Karpas-422 (cell line): ENCODE data around the gene PER1. TPM values are rescaled to one million over a fixed set of nuclear protein-coding genes. Genes with fewer than 3 reads are reported as not detected.

Experiments used
- DNase-seq: peaks from one replicate; pipeline ENCODE4 v3.0.0-alpha.2; 2015
- H2AFZ ChIP-seq: fragments of 200-600 bp; sonication (generic); 2 replicates; pipeline ENCODE4 v1.6.1; 2014; ENCODE audit warnings: antibody characterized with exemption, low read length, mixed read lengths
- H3K27ac ChIP-seq: fragments of 200-600 bp; sonication (generic); 2 replicates; pipeline ENCODE4 v1.5.1; 2014; ENCODE audit warnings: mild to moderate bottlenecking, low read length, moderate library complexity
- H3K27me3 ChIP-seq: fragments of 200-600 bp; sonication (generic); 2 replicates; pipeline ENCODE4 v1.6.1; 2014; ENCODE audit warnings: low read length, mixed read lengths
- H3K36me3 ChIP-seq: fragments of 200-600 bp; sonication (generic); 2 replicates; pipeline ENCODE4 v1.6.1; 2014; ENCODE audit warnings: low read length, mixed read lengths; ENCODE audit not compliant: insufficient read depth
- H3K4me1 ChIP-seq: fragments of 200-600 bp; sonication (generic); 2 replicates; pipeline ENCODE4 v1.6.1; 2014; ENCODE audit warnings: mild to moderate bottlenecking, low read length, mixed read lengths
- H3K4me2 ChIP-seq: fragments of 200-600 bp; sonication (generic); 2 replicates; pipeline ENCODE4 v1.6.1; 2014; ENCODE audit warnings: low read length, low read depth, mild to moderate bottlenecking; ENCODE audit not compliant: poor library complexity, severe bottlenecking
- H3K4me3 ChIP-seq: fragments of 200-600 bp; sonication (generic); 2 replicates; pipeline ENCODE4 v1.5.1; 2014; ENCODE audit warnings: mild to moderate bottlenecking, antibody characterized with exemption, low read length, mixed read lengths
- H3K79me2 ChIP-seq: fragments of 200-600 bp; sonication (generic); 2 replicates; pipeline ENCODE4 v1.6.1; 2014; ENCODE audit warnings: mild to moderate bottlenecking, low read length, mixed read lengths
- H3K9ac ChIP-seq: fragments of 200-600 bp; sonication (generic); 2 replicates; pipeline ENCODE4 v1.6.0; 2014; ENCODE audit warnings: low read length
- H3K9me2 ChIP-seq: fragments of 200-600 bp; sonication (generic), shearing (Covaris generic); replicated peaks from 2 replicates; pipeline ENCODE4 v1.6.0; 2014; ENCODE audit warnings: mild to moderate bottlenecking, low read length, moderate library complexity; ENCODE audit not compliant: insufficient read depth
- H3K9me3 ChIP-seq: fragments of 300-700, 200-600 bp; sonication (generic); 2 replicates; pipeline ENCODE4 v1.6.1; 2014; ENCODE audit warnings: low read length, mixed read lengths
- H4K20me1 ChIP-seq: fragments of 200-600 bp; sonication (generic); 2 replicates; pipeline ENCODE4 v1.6.1; 2014; ENCODE audit warnings: mild to moderate bottlenecking, antibody characterized with exemption, low read length, low read depth; ENCODE audit not compliant: insufficient read depth
- total RNA-seq: library from RNA; depleted of rRNA; stranded (reverse); fragments of >200 nt; shearing (Covaris generic); gene quantifications from 2 replicates; pipeline ENCODE4 v1.2.3, GENCODE V29; 2014; ENCODE audit warnings: low replicate concordance

Gene PER1
- total RNA-seq, 1 experiment from 2014 or later = 24.0 TPM

- H2AFZ ChIP-seq = peak overlapping the region; percentile 94
Measured at GRCh38 chr17:8162997-8163977, 11.1 kb upstream of the PER1 start.

GRCh38 chr17:8162233-8162996 is 10.2 kb upstream of the PER1 start, which contains the start of gene VAMP2:
Gene VAMP2, minus strand, starts transcription at chr17:8162948. Its CDS starts 69 bp downstream, at chr17:8162879.
- peaks cover 27% of the 10 kb centered on the region for H3K79me2 ChIP-seq
- no peaks in the 10 kb centered on the region for H3K9me2 ChIP-seq
- peak within 1 kb of the TSS; percentile 96 for H3K4me2 ChIP-seq
- no peaks in the 10 kb centered on the region for H3K9me3 ChIP-seq
- peaks cover 53% of the 10 kb centered on the region for H3K4me1 ChIP-seq
- H3K36me3 ChIP-seq = peaks cover 11% of the 10 kb centered on the region; the same call in 1 of the 2 replicates
- peak within 1 kb of the TSS; percentile 81 for H3K27ac ChIP-seq
- H3K9ac ChIP-seq = peak within 1 kb of the TSS; percentile 96
- H3K27me3 ChIP-seq = no peaks in the 10 kb centered on the region
- DNase-seq = peak; percentile 90
- peaks cover 12% of the 10 kb centered on the region for H4K20me1 ChIP-seq
- H2AFZ ChIP-seq = peak within 1 kb of the TSS; percentile 94
- H3K4me3 ChIP-seq = peak within 1 kb of the TSS; percentile 86

More at GRCh38 chr17:8162997-8163977, 11.1 kb upstream of the PER1 start:
- peak overlapping the region; percentile 81 for H3K27ac ChIP-seq
- H4K20me1 ChIP-seq = peaks cover 12% of the 10 kb centered on the region
- H3K9me3 ChIP-seq = no peaks in the 10 kb centered on the region
- H3K4me3 ChIP-seq = peak overlapping the region; percentile 86
- no peaks in the 10 kb centered on the region for H3K27me3 ChIP-seq
- peak overlapping the region; percentile 88 for H3K4me2 ChIP-seq
- peak overlapping the region; percentile 96 for H3K9ac ChIP-seq
- no peaks in the 10 kb centered on the region for H3K9me2 ChIP-seq
- DNase-seq = peak; percentile 75
- H3K36me3 ChIP-seq = peaks cover 11% of the 10 kb centered on the region; the same call in 1 of the 2 replicates
- peaks cover 27% of the 10 kb centered on the region for H3K79me2 ChIP-seq
- H3K4me1 ChIP-seq = peaks cover 53% of the 10 kb centered on the region

GRCh38 chr17:8161289-8162232 is 9.4 kb upstream of the PER1 start:
- H3K9me2 ChIP-seq = no peaks in the 10 kb centered on the region
- H3K4me3 ChIP-seq = peak overlapping the region; percentile 86
- peaks cover 58% of the 10 kb centered on the region for H3K4me1 ChIP-seq

GRCh38 chr17:8160741-8161221 is 8.6 kb upstream of the PER1 start:
- peak overlapping the region; percentile 57 for H3K27ac ChIP-seq
- H3K27me3 ChIP-seq = no peaks in the 10 kb centered on the region
- H3K9me2 ChIP-seq = no peaks in the 10 kb centered on the region
- H3K79me2 ChIP-seq = peaks cover 29% of the 10 kb centered on the region
- H3K9me3 ChIP-seq = no peaks in the 10 kb centered on the region
- peak overlapping the region; percentile 96 for H3K9ac ChIP-seq
- H2AFZ ChIP-seq = no peak overlapping the region
- H3K4me1 ChIP-seq = peaks cover 60% of the 10 kb centered on the region
- peak overlapping the region; percentile 86; the same call in 1 of the 2 replicates for H3K4me3 ChIP-seq
- H4K20me1 ChIP-seq = peaks cover 12% of the 10 kb centered on the region
- no peak for DNase-seq
- H3K4me2 ChIP-seq = peak overlapping the region; percentile 96
- peaks cover 11% of the 10 kb centered on the region; the same call in 1 of the 2 replicates for H3K36me3 ChIP-seq

More at GRCh38 chr17:8161289-8162232, 9.4 kb upstream of the PER1 start:
- Histone ChIP-seq H3K9ac (peak overlapping the region; percentile 96), H3K27me3 (no peaks in the 10 kb centered on the region), H2AFZ (no peak overlapping the region), H3K36me3 (peaks cover 11% of the 10 kb centered on the region; the same call in 1 of the 2 replicates), H4K20me1 (peaks cover 12% of the 10 kb centered on the region), H3K4me2 (peak overlapping the region; percentile 96), H3K9me3 (no peaks in the 10 kb centered on the region), H3K27ac (peak overlapping the region; percentile 69), H3K79me2 (peaks cover 27% of the 10 kb centered on the region)
- DNase-seq = no peak

- H3K4me1 ChIP-seq = peaks cover 66% of the 10 kb centered on the region
- peaks cover 11% of the 10 kb centered on the region; the same call in 1 of the 2 replicates for H3K36me3 ChIP-seq
- H2AFZ ChIP-seq = no peak overlapping the region
- DNase-seq = no peak
- H3K27ac ChIP-seq = peak overlapping the region; percentile 57; the same call in 1 of the 2 replicates
- H4K20me1 ChIP-seq = peaks cover 12% of the 10 kb centered on the region
- no peak overlapping the region for H3K4me2 ChIP-seq
- H3K9me3 ChIP-seq = no peaks in the 10 kb centered on the region
- no peaks in the 10 kb centered on the region for H3K9me2 ChIP-seq
- H3K27me3 ChIP-seq = no peaks in the 10 kb centered on the region
- 0 out of 2 replicates have a peak overlapping the region, but pooled peaks have one; percentile 33 for H3K9ac ChIP-seq
- peaks cover 35% of the 10 kb centered on the region for H3K79me2 ChIP-seq
- H3K4me3 ChIP-seq = no peak overlapping the region
Measured at GRCh38 chr17:8160224-8160577, 8.0 kb upstream of the PER1 start.

- H3K9me2 ChIP-seq = no peaks in the 10 kb centered on the region
- H3K9me3 ChIP-seq = no peaks in the 10 kb centered on the region
- H4K20me1 ChIP-seq = peaks cover 12% of the 10 kb centered on the region
- no peaks in the 10 kb centered on the region for H3K27me3 ChIP-seq
- no peak overlapping the region for H3K4me3 ChIP-seq
- H3K4me1 ChIP-seq = peaks cover 66% of the 10 kb centered on the region
- DNase-seq = no peak
- peaks cover 40% of the 10 kb centered on the region for H3K79me2 ChIP-seq
- peak overlapping the region; percentile 4 for H3K4me2 ChIP-seq
- H3K9ac ChIP-seq = peak overlapping the region; percentile 33; the same call in 1 of the 2 replicates
- H3K27ac ChIP-seq = no peak overlapping the region
- peaks cover 11% of the 10 kb centered on the region; the same call in 1 of the 2 replicates for H3K36me3 ChIP-seq
- no peak overlapping the region for H2AFZ ChIP-seq
Measured at GRCh38 chr17:8159459-8160223, 7.4 kb upstream of the PER1 start.

- Histone ChIP-seq H3K4me3 (no peak overlapping the region), H2AFZ (no peak overlapping the region), H3K36me3 (peaks cover 11% of the 10 kb centered on the region; the same call in 1 of the 2 replicates), H3K9ac (no peak overlapping the region), H3K4me1 (peaks cover 66% of the 10 kb centered on the region), H4K20me1 (peaks cover 12% of the 10 kb centered on the region), H3K79me2 (peaks cover 45% of the 10 kb centered on the region), H3K27me3 (no peaks in the 10 kb centered on the region), H3K4me2 (no peak overlapping the region), H3K9me2 (no peaks in the 10 kb centered on the region), H3K27ac (no peak overlapping the region), H3K9me3 (no peaks in the 10 kb centered on the region)
- DNase-seq = no peak
Measured at GRCh38 chr17:8159032-8159400, 6.8 kb upstream of the PER1 start.
